ENCODE results near the gene USP30.

Gene USP30

DNA sequence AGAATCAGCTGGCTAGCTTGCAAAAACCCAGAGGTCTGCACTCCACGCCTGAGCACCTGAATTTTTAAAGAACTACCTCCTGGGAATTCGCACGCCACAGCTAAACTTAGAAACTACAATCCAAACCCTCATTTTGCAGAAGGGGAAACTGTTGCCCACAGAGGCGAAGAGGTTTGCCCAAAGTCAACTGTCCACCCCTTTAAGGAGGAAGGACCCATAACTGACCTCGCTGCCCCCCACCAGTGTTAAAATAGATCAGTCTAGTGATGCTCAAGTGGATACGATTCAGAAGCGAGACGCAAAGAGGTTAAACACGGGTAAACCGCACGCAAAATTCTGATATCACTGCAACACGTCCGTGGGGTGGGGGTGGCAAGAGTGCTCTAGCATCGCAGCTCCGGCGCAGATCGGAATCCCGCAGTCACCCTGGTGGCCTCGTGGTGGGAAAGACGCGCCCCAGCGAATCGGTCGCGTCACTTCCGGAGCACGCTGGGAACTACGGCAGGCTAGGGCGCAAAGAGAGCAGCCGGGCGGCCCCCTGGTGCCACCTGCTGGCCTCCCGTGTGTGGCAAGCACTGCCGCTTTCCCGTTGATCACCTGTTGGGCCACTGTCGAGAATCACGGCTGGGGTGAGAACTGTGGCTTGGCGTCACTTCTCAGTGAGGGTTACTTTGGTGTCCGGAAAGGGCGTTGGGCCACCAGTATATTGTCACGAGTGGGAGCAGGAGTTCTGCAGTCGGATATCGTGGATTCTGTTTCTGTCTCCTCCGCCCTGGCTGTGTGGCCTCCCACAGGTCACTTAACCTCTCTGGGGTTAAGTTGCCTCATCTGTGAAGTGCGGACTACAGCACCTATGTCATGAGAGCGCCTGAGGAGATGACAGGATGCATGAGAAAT, 40.9 kb downstream of the USP30 start, which contains the start of gene ALKBH2:
ALKBH2 (minus strand) TSS at position 451 of the 897 bp plus-strand sequence. CDS start 686 bp downstream, outside the sequence.
- TF ChIP-seq, protein P1, sequence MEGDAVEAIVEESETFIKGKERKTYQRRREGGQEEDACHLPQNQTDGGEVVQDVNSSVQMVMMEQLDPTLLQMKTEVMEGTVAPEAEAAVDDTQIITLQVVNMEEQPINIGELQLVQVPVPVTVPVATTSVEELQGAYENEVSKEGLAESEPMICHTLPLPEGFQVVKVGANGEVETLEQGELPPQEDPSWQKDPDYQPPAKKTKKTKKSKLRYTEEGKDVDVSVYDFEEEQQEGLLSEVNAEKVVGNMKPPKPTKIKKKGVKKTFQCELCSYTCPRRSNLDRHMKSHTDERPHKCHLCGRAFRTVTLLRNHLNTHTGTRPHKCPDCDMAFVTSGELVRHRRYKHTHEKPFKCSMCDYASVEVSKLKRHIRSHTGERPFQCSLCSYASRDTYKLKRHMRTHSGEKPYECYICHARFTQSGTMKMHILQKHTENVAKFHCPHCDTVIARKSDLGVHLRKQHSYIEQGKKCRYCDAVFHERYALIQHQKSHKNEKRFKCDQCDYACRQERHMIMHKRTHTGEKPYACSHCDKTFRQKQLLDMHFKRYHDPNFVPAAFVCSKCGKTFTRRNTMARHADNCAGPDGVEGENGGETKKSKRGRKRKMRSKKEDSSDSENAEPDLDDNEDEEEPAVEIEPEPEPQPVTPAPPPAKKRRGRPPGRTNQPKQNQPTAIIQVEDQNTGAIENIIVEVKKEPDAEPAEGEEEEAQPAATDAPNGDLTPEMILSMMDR (IDR thresholded peaks at IDR 0.05) = peak; percentile 97 to 100
- H3K4me1 ChIP-seq = peaks cover 0 to 31% (median 25%) of the 10 kb centered on the region in 4 donors
- intact Hi-C loops (cut with DNase I; ENCODE audit: low total_unique reads) = loop anchor here (5.0 kb wide), 1 partner anchor 531 kb away; the partner anchor contains the start of genes ISCU and SART3
- no peaks in the 10 kb centered on the region for H3K9me3 ChIP-seq
- peaks cover 4 to 27% (median 23%) of the 10 kb centered on the region in 3 donors for H3K36me3 ChIP-seq
- peaks cover 0 to 2% of the 10 kb centered on the region in 2 donors for H3K27me3 ChIP-seq
- peak; percentile 91 to 96 for DNase-seq
- H3K27ac ChIP-seq = peak within 1 kb of the TSS; percentile 65 to 72
- peak within 1 kb of the TSS; percentile 57 to 61 for H3K4me3 ChIP-seq

DNA sequence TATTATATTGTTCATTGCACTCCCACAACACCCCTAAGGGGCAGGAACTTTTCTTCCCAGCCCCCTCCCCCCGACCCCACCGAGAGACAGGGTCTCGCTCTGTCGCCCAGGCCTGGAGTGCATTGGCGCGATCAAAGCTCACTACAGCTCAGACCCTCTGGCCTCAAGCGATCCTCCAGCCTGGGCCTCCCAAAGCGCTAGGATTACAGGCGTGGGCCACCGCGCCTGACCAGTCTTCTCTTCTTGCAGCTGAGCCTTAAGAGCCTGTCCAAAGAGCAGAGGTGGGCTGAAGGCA, 44.7 kb downstream of the USP30 start:
- TF ChIP-seq, protein P1 (IDR thresholded peaks at IDR 0.05) = no peak
- no peak overlapping the region for H3K27ac ChIP-seq
- H3K27me3 ChIP-seq = peaks cover 0 to 2% of the 10 kb centered on the region in 2 donors
- peaks cover 0 to 39% (median 34%) of the 10 kb centered on the region in 4 donors for H3K4me1 ChIP-seq
- H3K9me3 ChIP-seq = no peaks in the 10 kb centered on the region
- H3K36me3 ChIP-seq = peaks cover 4 to 15% (median 7%) of the 10 kb centered on the region in 3 donors
- no peak overlapping the region for H3K4me3 ChIP-seq
- DNase-seq = no peak
- intact Hi-C loops (cut with DNase I; ENCODE audit: low total_unique reads) = no loop called here

DNA sequence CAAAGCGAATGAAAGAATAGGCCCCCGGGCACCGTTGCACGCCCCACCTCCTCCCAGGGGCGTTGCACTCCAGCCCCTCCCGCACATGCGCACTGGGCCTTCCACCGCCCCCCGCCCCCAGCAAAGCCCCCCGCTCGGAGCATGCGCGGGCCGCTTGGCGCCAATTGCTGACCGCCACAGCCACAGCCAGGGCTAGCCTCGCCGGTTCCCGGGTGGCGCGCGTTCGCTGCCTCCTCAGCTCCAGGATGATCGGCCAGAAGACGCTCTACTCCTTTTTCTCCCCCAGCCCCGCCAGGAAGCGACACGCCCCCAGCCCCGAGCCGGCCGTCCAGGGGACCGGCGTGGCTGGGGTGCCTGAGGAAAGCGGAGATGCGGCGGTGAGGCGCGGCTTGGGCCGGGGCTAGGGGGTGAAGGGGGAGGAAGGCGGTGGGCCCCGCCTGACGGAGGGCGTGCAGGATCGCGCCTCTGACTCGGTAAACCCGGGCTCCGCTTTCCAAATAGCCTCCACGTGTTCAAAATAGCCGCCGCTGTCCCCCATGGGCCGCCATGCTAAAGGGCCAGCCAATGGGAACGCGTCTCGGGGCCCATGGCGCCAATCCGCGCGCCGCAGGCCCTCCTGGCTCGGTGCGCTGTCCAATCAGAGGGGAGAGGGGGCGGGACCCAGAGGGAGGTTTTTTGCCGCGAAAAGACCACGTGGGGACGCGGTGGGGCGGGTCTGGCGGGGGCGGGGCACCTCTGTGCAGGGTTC, 45.2 kb downstream of the USP30 start, which contains the start of gene UNG:
UNG (plus strand) TSS at position 163 of the 748 bp plus-strand sequence; CDS start at position 246, 83 bp downstream.
- Histone ChIP-seq H3K4me1 (peaks cover 0 to 34% (median 29%) of the 10 kb centered on the region in 4 donors), H3K9me3 (no peaks in the 10 kb centered on the region), H3K27me3 (peaks cover 0 to 2% of the 10 kb centered on the region in 2 donors), H3K36me3 (peaks cover 4 to 20% (median 13%) of the 10 kb centered on the region in 3 donors), H3K4me3 (peak within 1 kb of the TSS; percentile 85 to 86), H3K27ac (peak within 1 kb of the TSS; percentile 88 to 89)
- peak; percentile 97 to 98 for DNase-seq
- intact Hi-C loops (cut with DNase I; ENCODE audit: low total_unique reads) = no loop called here
- TF ChIP-seq, protein P1 (IDR thresholded peaks at IDR 0.05) = peak in 1 of 2 experiments; percentile 18

DNA sequence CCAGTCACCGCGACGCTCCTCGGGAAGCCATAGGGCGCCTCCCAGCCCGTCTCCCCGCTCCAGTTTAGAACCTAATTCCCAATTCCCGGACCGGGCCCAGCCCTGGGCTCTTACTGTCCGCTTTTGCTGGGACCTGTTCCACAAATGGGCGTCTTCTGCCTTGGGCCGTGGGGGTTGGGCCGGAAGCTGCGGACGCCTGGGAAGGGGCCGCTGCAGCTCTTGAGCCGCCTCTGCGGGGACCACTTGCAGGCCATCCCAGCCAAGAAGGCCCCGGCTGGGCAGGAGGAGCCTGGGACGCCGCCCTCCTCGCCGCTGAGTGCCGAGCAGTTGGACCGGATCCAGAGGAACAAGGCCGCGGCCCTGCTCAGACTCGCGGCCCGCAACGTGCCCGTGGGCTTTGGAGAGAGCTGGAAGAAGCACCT, 45.8 kb downstream of the USP30 start:
- Histone ChIP-seq H3K4me3 (peak overlapping the region; percentile 85 to 86), H3K9me3 (no peaks in the 10 kb centered on the region), H3K27me3 (peaks cover 0 to 2% of the 10 kb centered on the region in 2 donors), H3K4me1 (peaks cover 0 to 29% (median 26%) of the 10 kb centered on the region in 4 donors), H3K36me3 (peaks cover 10 to 26% (median 19%) of the 10 kb centered on the region in 3 donors), H3K27ac (peak overlapping the region; percentile 88 to 89)
- DNase-seq = peak; percentile 65 to 84
- TF ChIP-seq, protein P1 (IDR thresholded peaks at IDR 0.05) = no peak
- intact Hi-C loops (cut with DNase I; ENCODE audit: low total_unique reads) = no loop called here

- Histone ChIP-seq H3K4me1 (peaks cover 0 to 26% (median 23%) of the 10 kb centered on the region in 4 donors), H3K27me3 (peaks cover 0 to 2% of the 10 kb centered on the region in 2 donors), H3K4me3 (peak overlapping the region; percentile 85 to 86), H3K9me3 (no peaks in the 10 kb centered on the region), H3K27ac (peak overlapping the region; percentile 88 to 89), H3K36me3 (peaks cover 15 to 31% (median 23%) of the 10 kb centered on the region in 3 donors)
- TF ChIP-seq, protein P1 (IDR thresholded peaks at IDR 0.05) = no peak
- DNase-seq = peak in 1 of 2 donors; percentile 34
- intact Hi-C loops (cut with DNase I; ENCODE audit: low total_unique reads) = no loop called here
Measured at GRCh38 chr12:109098651-109099050, 46.3 kb downstream of the USP30 start.

Measured in tibial artery (tissue), 4 donors.